Amygdala (tissue), 56 donors: Measurements from ENCODE around the gene XRRA1.
"Not testable (repeated sequence)": the region's sequence is repeated elsewhere in the genome, so short reads cannot be mapped to it uniquely, and the experiment has no call there.

ENCODE experiments used
- DNase-seq, 56 donors: peaks; one replicate each; lab custom pipeline; 2025; lab: John Stamatoyannopoulos, UW

Gene XRRA1

GRCh38 chr11:74948898-74949752, at the start of gene XRRA1, which contains the start of gene SPCS2:
Gene XRRA1 (minus strand): TSS chr11:74949091. CDS start chr11:74940878, 8,213 bp downstream.
Gene SPCS2 (plus strand): TSS chr11:74949266. CDS start chr11:74949286, 20 bp downstream.
- DNase-seq, result peak; percentile 84 to 99 (median 97)

GRCh38 chr11:74992852-74993251, 44.0 kb upstream of the XRRA1 start:
- no peak for DNase-seq

GRCh38 chr11:74990941-74991340, 42.0 kb upstream of the XRRA1 start:
- DNase-seq, result no peak

- DNase-seq, result not testable (repeated sequence)
These were observed 41.3 kb upstream of the XRRA1 start for GRCh38 chr11:74990150-74990549.

GRCh38 chr11:74989260-74989638, 40.4 kb upstream of the XRRA1 start:
- DNase-seq, result no peak

GRCh38 chr11:74988541-74989259, 39.8 kb upstream of the XRRA1 start, which contains the start of gene NEU3:
Gene NEU3 (plus strand): TSS chr11:74988933. CDS start chr11:74989061, 128 bp downstream.
- peak in 52 of 56 donors; percentile 8 to 69 (median 42) for DNase-seq

- DNase-seq, result no peak
These were observed 35.8 kb upstream of the XRRA1 start for GRCh38 chr11:74984730-74985129.

GRCh38 chr11:74984070-74984469, 35.2 kb upstream of the XRRA1 start:
- DNase-seq, result no peak

- DNase-seq, result no peak
These were observed 33.0 kb upstream of the XRRA1 start for GRCh38 chr11:74981888-74982287.

- DNase-seq, result no peak
These were observed 31.7 kb upstream of the XRRA1 start for GRCh38 chr11:74980634-74981033.

- DNase-seq, result no peak
These were observed 29.1 kb upstream of the XRRA1 start for GRCh38 chr11:74978041-74978440.

- peak in 12 of 56 donors; percentile 2 to 47 (median 12) for DNase-seq
These were observed 22.5 kb upstream of the XRRA1 start for GRCh38 chr11:74971424-74971823.

GRCh38 chr11:74970852-74971395, 22.0 kb upstream of the XRRA1 start:
- no peak for DNase-seq

GRCh38 chr11:74966651-74967050, 17.8 kb upstream of the XRRA1 start:
- no peak for DNase-seq

- DNase-seq, result not testable (repeated sequence)
These were observed 11.2 kb upstream of the XRRA1 start for GRCh38 chr11:74960128-74960527.

- no peak for DNase-seq
These were observed 9.2 kb upstream of the XRRA1 start for GRCh38 chr11:74957937-74958629.

- DNase-seq, result no peak
These were observed 7.6 kb upstream of the XRRA1 start for GRCh38 chr11:74956397-74957015.

GRCh38 chr11:74954199-74954598, 5.3 kb upstream of the XRRA1 start:
- no peak for DNase-seq

GRCh38 chr11:74953451-74953850, 4.6 kb upstream of the XRRA1 start:
- no peak for DNase-seq

GRCh38 chr11:74952752-74953151, 3.9 kb upstream of the XRRA1 start:
- DNase-seq, result no peak
